ENCODE data around the gene GBX2. TPM values are rescaled to one million over a fixed set of nuclear protein-coding genes. Genes with fewer than 3 reads are reported as not detected.

Gene GBX2
- total RNA-seq, 4 donors from 2014 or later, result not detected

- TF ChIP-seq, protein P1, sequence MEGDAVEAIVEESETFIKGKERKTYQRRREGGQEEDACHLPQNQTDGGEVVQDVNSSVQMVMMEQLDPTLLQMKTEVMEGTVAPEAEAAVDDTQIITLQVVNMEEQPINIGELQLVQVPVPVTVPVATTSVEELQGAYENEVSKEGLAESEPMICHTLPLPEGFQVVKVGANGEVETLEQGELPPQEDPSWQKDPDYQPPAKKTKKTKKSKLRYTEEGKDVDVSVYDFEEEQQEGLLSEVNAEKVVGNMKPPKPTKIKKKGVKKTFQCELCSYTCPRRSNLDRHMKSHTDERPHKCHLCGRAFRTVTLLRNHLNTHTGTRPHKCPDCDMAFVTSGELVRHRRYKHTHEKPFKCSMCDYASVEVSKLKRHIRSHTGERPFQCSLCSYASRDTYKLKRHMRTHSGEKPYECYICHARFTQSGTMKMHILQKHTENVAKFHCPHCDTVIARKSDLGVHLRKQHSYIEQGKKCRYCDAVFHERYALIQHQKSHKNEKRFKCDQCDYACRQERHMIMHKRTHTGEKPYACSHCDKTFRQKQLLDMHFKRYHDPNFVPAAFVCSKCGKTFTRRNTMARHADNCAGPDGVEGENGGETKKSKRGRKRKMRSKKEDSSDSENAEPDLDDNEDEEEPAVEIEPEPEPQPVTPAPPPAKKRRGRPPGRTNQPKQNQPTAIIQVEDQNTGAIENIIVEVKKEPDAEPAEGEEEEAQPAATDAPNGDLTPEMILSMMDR (IDR thresholded peaks at IDR 0.05; ENCODE audit: low read depth), result no peak
Observed at GRCh38 chr2:236162031-236162845, 5.9 kb downstream of the GBX2 start.

DNA sequence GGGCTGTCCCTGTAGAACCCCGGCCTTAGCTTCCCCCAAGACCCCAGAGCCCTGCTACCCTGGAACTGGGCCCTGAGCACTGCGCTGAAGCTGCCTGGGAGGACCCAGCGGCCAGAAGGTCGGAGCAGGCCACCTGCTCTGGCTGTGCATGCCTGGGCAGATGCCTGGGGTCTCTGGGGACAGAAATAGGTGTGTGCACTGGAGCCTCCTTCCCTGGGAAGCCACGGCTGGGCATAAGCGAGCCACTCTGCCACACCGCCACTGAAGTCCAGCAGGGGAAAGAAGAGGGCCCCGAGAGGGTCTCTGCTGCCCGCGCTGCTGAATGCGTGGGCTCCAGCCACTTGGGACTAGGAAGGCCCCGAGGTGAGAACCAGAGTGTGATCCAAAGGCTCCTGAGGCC is 6.7 kb downstream of the GBX2 start:
- TF ChIP-seq, protein P1 (IDR thresholded peaks at IDR 0.05; ENCODE audit: low read depth), result no peak

DNA sequence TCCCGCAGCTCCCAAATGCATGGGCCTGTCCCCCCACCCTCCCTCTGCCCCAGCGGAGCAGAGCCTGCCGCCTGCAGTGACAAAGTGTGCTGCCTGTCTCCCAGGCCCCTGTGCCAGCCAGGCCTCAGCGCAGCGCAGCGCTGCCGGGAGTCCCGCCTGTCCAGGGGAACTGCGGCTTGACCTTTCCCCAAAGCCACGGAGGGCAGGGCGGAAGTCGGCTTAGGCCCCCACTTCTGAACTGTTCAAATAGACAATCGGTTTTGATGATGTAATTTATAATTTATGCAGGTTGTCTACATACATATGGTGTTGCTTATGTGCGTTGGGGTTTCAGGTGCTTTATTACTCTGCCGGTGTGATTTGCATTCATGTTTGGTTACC is 7.1 kb downstream of the GBX2 start:
- TF ChIP-seq, protein P1 (IDR thresholded peaks at IDR 0.05; ENCODE audit: low read depth), result no peak

GRCh38 chr2:236160366-236161081 is 7.7 kb downstream of the GBX2 start:
- TF ChIP-seq, protein P1 (IDR thresholded peaks at IDR 0.05; ENCODE audit: low read depth), result no peak

DNA sequence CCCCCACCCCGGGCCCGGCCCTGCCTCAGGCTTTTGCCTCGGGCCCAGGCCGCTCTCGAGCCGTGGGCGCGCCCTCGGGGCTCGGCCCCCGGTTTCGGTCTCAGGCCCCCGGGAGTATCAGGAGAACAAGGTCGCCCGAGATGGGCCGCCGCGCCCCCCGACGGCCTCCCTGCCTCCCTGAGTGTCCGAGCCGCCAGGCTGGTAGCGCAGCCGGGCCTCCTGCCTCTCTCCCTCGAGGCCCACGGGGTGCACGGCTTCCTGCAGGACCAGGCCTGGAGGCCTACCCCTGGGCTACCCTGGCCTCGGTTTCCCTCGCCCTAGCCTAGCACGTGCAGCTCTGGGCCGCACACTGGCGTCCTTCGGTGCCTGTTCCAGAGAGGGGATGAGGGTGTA is 8.4 kb downstream of the GBX2 start:
- TF ChIP-seq, protein P1 (IDR thresholded peaks at IDR 0.05; ENCODE audit: low read depth), result no peak

GRCh38 chr2:236158969-236159777 is 9.0 kb downstream of the GBX2 start:
- TF ChIP-seq, protein P1 (IDR thresholded peaks at IDR 0.05; ENCODE audit: low read depth), result no peak
